GM23248 (cell line): Measurements from ENCODE around the gene SH3BP5L. TPM values are rescaled to one million over a fixed set of nuclear protein-coding genes. Genes with fewer than 3 reads are reported as not detected.
"Not testable (repeated sequence)": the region's sequence is repeated elsewhere in the genome, so short reads cannot be mapped to it uniquely, and the experiment has no call there.

ENCODE experiments used
- DNase-seq: peaks from one replicate; pipeline ENCODE4 v3.0.0-alpha.2; 2015
- H2AFZ ChIP-seq: fragments of 200-600 bp; sonication (generic); 2 replicates; pipeline ENCODE4 v1.6.1; 2016; ENCODE audit warnings: antibody characterized with exemption
- H3F3A ChIP-seq: fragments of 200-600 bp; sonication (generic); 2 replicates; pipeline ENCODE4 v1.6.1; 2016; ENCODE audit warnings: mild to moderate bottlenecking, antibody characterized with exemption, mixed run types; ENCODE audit not compliant: insufficient read depth
- H3K27ac ChIP-seq: fragments of 200-600 bp; sonication (generic); 2 replicates; pipeline ENCODE4 v1.5.1; 2016; ENCODE audit warnings: mild to moderate bottlenecking
- H3K27me3 ChIP-seq: fragments of 200-600 bp; sonication (generic); replicated peaks from 2 replicates; pipeline ENCODE4 v1.6.1; 2016; ENCODE audit warnings: mild to moderate bottlenecking; ENCODE audit not compliant: insufficient read depth
- H3K36me3 ChIP-seq: fragments of 200-600 bp; sonication (generic); 2 replicates; pipeline ENCODE4 v1.6.1; 2016; ENCODE audit warnings: low read depth, mild to moderate bottlenecking
- H3K4me1 ChIP-seq: fragments of 200-600 bp; sonication (generic); 2 replicates; pipeline ENCODE4 v1.6.1; 2016; ENCODE audit warnings: mild to moderate bottlenecking; ENCODE audit not compliant: insufficient read depth
- H3K4me2 ChIP-seq: fragments of 200-600 bp; sonication (generic); one replicate; pipeline ENCODE4 v1.6.1; 2016; ENCODE audit warnings: mild to moderate bottlenecking; ENCODE audit not compliant: unreplicated experiment
- H3K4me3 ChIP-seq: fragments of 200-600 bp; sonication (generic); 2 replicates; pipeline ENCODE4 v1.5.1; 2016; ENCODE audit warnings: mild to moderate bottlenecking
- H3K79me2 ChIP-seq: fragments of 200-600 bp; sonication (generic); 2 replicates; pipeline ENCODE4 v1.6.1; 2016; ENCODE audit warnings: mild to moderate bottlenecking; ENCODE audit not compliant: insufficient read depth
- H3K9ac ChIP-seq: fragments of 200-600 bp; sonication (generic); 2 replicates; pipeline ENCODE4 v1.6.1; 2016; ENCODE audit warnings: mild to moderate bottlenecking
- H3K9me2 ChIP-seq: fragments of 200-600 bp; sonication (generic); 2 replicates; pipeline ENCODE4 v1.6.1; 2016; ENCODE audit warnings: mixed run types, mild to moderate bottlenecking, moderate library complexity; ENCODE audit not compliant: insufficient read depth
- H3K9me3 ChIP-seq: fragments of 200-600 bp; sonication (generic); one replicate; pipeline ENCODE4 v1.6.1; 2017; ENCODE audit warnings: low read depth
- H4K20me1 ChIP-seq: fragments of 200-600 bp; sonication (generic); 2 replicates; pipeline ENCODE4 v1.6.0; 2016; ENCODE audit not compliant: insufficient read depth
- EZH2 ChIP-seq: fragments of 200-600 bp; sonication (generic); IDR thresholded peaks from 2 replicates; pipeline ENCODE4 v1.6.1; 2018; ENCODE audit warnings: antibody characterized with exemption, mild to moderate bottlenecking; ENCODE audit not compliant: insufficient read depth, poor library complexity, severe bottlenecking
- EZH2phosphoT487 ChIP-seq: fragments of 200-600 bp; sonication (generic); IDR thresholded peaks from 2 replicates; pipeline ENCODE4 v1.6.1; 2018; ENCODE audit warnings: antibody characterized with exemption, moderate library complexity, mild to moderate bottlenecking, low read depth; ENCODE audit not compliant: insufficient read depth
- WGBS, 2 experiments: methylation state at CpG; one replicate each; pipeline ENCODE4 v1.1.6; 2015 to 2017; ENCODE audit warnings: low lambda C conversion rate in 2 of 2, low coverage in 1 of 2; ENCODE audit errors: missing lambda C conversion rate in 2 of 2; 5-methylcytosine and 5-hydroxymethylcytosine counted together
- in situ Hi-C: fragments of 300-500 bp; cut with MboI; formaldehyde crosslinking; loops from 2 replicates; pipeline ENCODE4 v1.15.0; 2020
- polyA plus RNA-seq: library from polyadenylated mRNA; unstranded; fragments of >200 nt; fragmentation: Nextera tagmentation; extraction: Ambion mirVana; gene quantifications from 2 replicates; pipeline ENCODE4 v1.2.1, GENCODE V29; 2016
- total RNA-seq: library from RNA; depleted of rRNA; stranded (reverse); fragments of >200 nt; shearing (Covaris generic); gene quantifications from 2 replicates; pipeline ENCODE4 v1.2.3, GENCODE V29; 2014

SH3BP5L gene
- total and polyA plus RNA-seq, 2 experiments from 2014 or later: 5.3 to 64.4 TPM

- peak within 1 kb of the TSS; percentile 88 for H2AFZ ChIP-seq
- H4K20me1 ChIP-seq: no peaks in the 10 kb centered on the region
- peaks cover 26% of the 10 kb centered on the region for H3K4me1 ChIP-seq
- H3K9ac ChIP-seq: peak within 1 kb of the TSS; percentile 98
- peaks cover 35% of the 10 kb centered on the region for H3K79me2 ChIP-seq
- peak within 1 kb of the TSS; percentile 81 for H3K4me3 ChIP-seq
- H3K9me3 ChIP-seq: no peaks in the 10 kb centered on the region
- DNase-seq: peak; percentile 99
- TF ChIP-seq EZH2: no peak
- TF ChIP-seq EZH2phosphoT487: no peak
- in situ Hi-C loops: no loop called here
- 0 to 1% methylated on average over 40 to 42 of the region's 48 CpGs for WGBS, 2 experiments
- no peaks in the 10 kb centered on the region for H3K36me3 ChIP-seq
- H3F3A ChIP-seq: peaks cover 22% of the 10 kb centered on the region
- peak within 1 kb of the TSS; percentile 99 for H3K27ac ChIP-seq
- H3K9me2 ChIP-seq: no peaks in the 10 kb centered on the region
- H3K27me3 ChIP-seq: no peaks in the 10 kb centered on the region
- peak within 1 kb of the TSS; percentile 89 for H3K4me2 ChIP-seq
Measured at GRCh38 chr1:248837781-248838356, 12.2 kb upstream of the SH3BP5L start, which contains the start of gene ZNF672. Gene ZNF672, plus strand, starts transcription at chr1:248838224. Its CDS starts 9,051 bp downstream, at chr1:248847275.

- H3K4me2 ChIP-seq: peak overlapping the region; percentile 78
- H3K9me3 ChIP-seq: no peaks in the 10 kb centered on the region
- H3K27me3 ChIP-seq: no peaks in the 10 kb centered on the region
- H3K4me3 ChIP-seq: peak overlapping the region; percentile 81
- H3K9me2 ChIP-seq: no peaks in the 10 kb centered on the region
- H4K20me1 ChIP-seq: no peaks in the 10 kb centered on the region
- peaks cover 28% of the 10 kb centered on the region for H3K79me2 ChIP-seq
- H2AFZ ChIP-seq: peak overlapping the region; percentile 88
- H3K36me3 ChIP-seq: no peaks in the 10 kb centered on the region
- H3K4me1 ChIP-seq: peaks cover 20% of the 10 kb centered on the region
- TF ChIP-seq EZH2 (no peak), EZH2phosphoT487 (no peak)
- peaks cover 15% of the 10 kb centered on the region for H3F3A ChIP-seq
- H3K27ac ChIP-seq: peak overlapping the region; percentile 50
- H3K9ac ChIP-seq: peak overlapping the region; percentile 98
- 48 to 53% methylated on average over 11 of the region's 11 CpGs for WGBS, 2 experiments
- in situ Hi-C loops: no loop called here
- DNase-seq: no peak
Measured at GRCh38 chr1:248837045-248837780, 11.5 kb upstream of the SH3BP5L start.

- Histone ChIP-seq H3K79me2 (peaks cover 5% of the 10 kb centered on the region), H3K9ac (no peak overlapping the region), H4K20me1 (no peaks in the 10 kb centered on the region), H3K4me3 (no peak overlapping the region), H3K36me3 (no peaks in the 10 kb centered on the region), H3K27me3 (no peaks in the 10 kb centered on the region), H2AFZ (no peak overlapping the region), H3F3A (0 out of 2 replicates have a peak, but pooled peaks cover under 1% of the 10 kb centered on the region), H3K4me2 (no peak overlapping the region), H3K27ac (no peak overlapping the region), H3K9me3 (no peaks in the 10 kb centered on the region), H3K9me2 (no peaks in the 10 kb centered on the region), H3K4me1 (peaks cover 7% of the 10 kb centered on the region)
- in situ Hi-C loops: no loop called here
- TF ChIP-seq EZH2phosphoT487 (no peak), EZH2 (no peak)
- WGBS, 2 experiments: 64 to 68% methylated on average over 7 of the region's 7 CpGs
- no peak for DNase-seq
Measured at GRCh38 chr1:248834343-248834940, 8.7 kb upstream of the SH3BP5L start.

GRCh38 chr1:248831842-248832241 lies 6.1 kb upstream of the SH3BP5L start:
- H3K79me2 ChIP-seq: no peaks in the 10 kb centered on the region
- H3K9me2 ChIP-seq: no peaks in the 10 kb centered on the region
- no peaks in the 10 kb centered on the region for H4K20me1 ChIP-seq
- no peak overlapping the region for H2AFZ ChIP-seq
- no peak for DNase-seq
- WGBS, 2 experiments: 62 to 81% methylated on average over 1 of the region's 1 CpG
- TF ChIP-seq EZH2phosphoT487 (no peak), EZH2 (no peak)
- no peaks in the 10 kb centered on the region for H3K36me3 ChIP-seq
- peaks cover 19% of the 10 kb centered on the region for H3K4me1 ChIP-seq
- peaks cover 14% of the 10 kb centered on the region for H3F3A ChIP-seq
- no peak overlapping the region for H3K4me3 ChIP-seq
- no peak overlapping the region for H3K27ac ChIP-seq
- in situ Hi-C loops: no loop called here
- no peak overlapping the region for H3K9ac ChIP-seq
- no peak overlapping the region for H3K4me2 ChIP-seq
- no peaks in the 10 kb centered on the region for H3K9me3 ChIP-seq
- no peaks in the 10 kb centered on the region for H3K27me3 ChIP-seq

- H3K4me3 ChIP-seq, H3K79me2 ChIP-seq, H3K9me2 ChIP-seq, H3K36me3 ChIP-seq, H3K27me3 ChIP-seq, DNase-seq, H2AFZ ChIP-seq, H3K27ac ChIP-seq, in situ Hi-C loops, H4K20me1 ChIP-seq, H3K4me2 ChIP-seq, H3K9me3 ChIP-seq, H3K9ac ChIP-seq: not testable (repeated sequence)
- H3K4me1 ChIP-seq: peaks cover 22% of the 10 kb centered on the region
- peaks cover 21% of the 10 kb centered on the region for H3F3A ChIP-seq
- 34 to 41% methylated on average over 3 of the region's 3 CpGs for WGBS, 2 experiments
Measured at GRCh38 chr1:248830718-248831017, 5.0 kb upstream of the SH3BP5L start.
